CD1c-positive myeloid dendritic cell (primary cell): Measurements from ENCODE around the gene SLC25A41.

ENCODE experiments used
- DNase-seq: peaks from one replicate; pipeline ENCODE4 v3.0.0-alpha.2; 2016; ENCODE audit errors: extremely low spot score

Gene SLC25A41

DNA sequence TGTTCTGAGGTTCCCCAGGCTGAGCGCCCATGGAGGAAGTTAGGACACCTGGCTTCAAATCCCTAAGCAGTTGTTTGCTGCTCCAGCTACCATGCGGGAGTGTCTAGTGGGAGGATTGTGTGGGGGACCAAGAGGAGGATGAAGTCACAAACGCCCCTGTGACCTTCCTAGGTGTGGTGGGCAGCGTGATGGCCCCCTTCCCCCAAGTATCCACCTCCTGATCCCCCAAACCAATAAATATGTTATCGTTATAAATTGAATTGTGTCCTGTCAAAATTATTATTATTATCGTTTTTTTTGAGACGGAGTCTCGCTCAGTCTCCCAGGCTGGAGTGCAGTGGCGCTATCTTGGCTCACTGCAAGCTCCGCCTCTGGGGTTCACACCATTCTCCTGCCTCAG lies at the start of gene SLC25A41:
Gene SLC25A41 (minus strand): TSS at position 101 of the 400 bp plus-strand sequence. CDS start 70 bp downstream, at position 31.
- DNase-seq = no peak

- no peak for DNase-seq
Observed at GRCh38 chr19:6483235-6483634, 49.7 kb upstream of the SLC25A41 start.

GRCh38 chr19:6482343-6482686 lies 48.8 kb upstream of the SLC25A41 start:
- DNase-seq = no peak

- DNase-seq = peak; percentile 57
Observed at GRCh38 chr19:6481541-6482342, 48.2 kb upstream of the SLC25A41 start, which contains the start of gene DENND1C. Gene DENND1C, minus strand, starts transcription at chr19:6481787. Its CDS starts 92 bp downstream, at chr19:6481695.

GRCh38 chr19:6480848-6481415 lies 47.4 kb upstream of the SLC25A41 start:
- DNase-seq = no peak

DNA sequence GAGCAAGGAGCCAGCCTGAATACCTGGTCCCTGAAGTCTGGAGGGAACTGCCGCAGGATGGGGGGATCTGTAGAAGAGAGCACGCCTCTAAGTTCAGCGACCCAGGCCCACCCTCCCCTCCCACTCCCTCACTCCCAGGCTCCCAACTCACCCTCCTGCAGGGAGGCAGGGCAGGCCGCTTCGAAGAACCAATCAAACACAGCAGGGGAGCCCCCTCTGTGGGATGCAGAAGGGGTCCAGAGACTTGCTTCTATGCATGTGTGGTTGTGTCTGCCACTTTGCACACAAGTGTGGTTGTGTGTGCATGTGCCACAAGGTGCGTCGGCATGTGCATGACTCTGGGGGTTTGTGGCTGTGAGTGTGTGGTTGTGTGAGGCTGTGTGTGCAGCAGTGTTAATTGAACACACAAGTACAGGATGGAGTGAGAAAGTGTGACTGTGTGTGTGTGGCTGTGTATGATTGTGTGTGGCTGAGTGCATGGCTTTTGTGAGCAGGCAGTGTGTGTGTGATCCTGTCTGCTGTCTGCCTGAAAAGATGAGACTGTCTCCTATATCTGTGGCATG lies 46.4 kb upstream of the SLC25A41 start:
- DNase-seq = no peak

DNA sequence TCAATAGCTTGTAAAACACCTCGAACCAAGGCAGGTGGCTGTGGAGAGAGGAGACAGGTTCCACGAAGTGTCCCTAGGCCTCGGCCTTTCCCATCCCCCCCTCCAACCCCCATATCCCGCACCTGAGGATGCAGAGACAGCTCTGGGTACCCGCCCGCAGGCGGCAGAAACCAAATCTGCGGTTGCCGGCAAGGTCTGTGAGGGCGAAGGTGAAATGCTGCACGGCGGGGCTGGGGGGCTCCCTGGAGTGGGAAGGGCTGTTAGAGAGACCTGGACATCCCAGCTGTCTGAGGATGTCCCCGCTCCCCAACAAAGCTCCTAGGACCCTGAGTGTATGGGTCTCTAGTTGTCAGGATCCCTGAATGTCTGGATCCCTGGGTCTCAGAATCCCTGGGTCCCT lies 45.3 kb upstream of the SLC25A41 start:
- DNase-seq = no peak

GRCh38 chr19:6476896-6477431 lies 43.4 kb upstream of the SLC25A41 start:
- no peak for DNase-seq

DNA sequence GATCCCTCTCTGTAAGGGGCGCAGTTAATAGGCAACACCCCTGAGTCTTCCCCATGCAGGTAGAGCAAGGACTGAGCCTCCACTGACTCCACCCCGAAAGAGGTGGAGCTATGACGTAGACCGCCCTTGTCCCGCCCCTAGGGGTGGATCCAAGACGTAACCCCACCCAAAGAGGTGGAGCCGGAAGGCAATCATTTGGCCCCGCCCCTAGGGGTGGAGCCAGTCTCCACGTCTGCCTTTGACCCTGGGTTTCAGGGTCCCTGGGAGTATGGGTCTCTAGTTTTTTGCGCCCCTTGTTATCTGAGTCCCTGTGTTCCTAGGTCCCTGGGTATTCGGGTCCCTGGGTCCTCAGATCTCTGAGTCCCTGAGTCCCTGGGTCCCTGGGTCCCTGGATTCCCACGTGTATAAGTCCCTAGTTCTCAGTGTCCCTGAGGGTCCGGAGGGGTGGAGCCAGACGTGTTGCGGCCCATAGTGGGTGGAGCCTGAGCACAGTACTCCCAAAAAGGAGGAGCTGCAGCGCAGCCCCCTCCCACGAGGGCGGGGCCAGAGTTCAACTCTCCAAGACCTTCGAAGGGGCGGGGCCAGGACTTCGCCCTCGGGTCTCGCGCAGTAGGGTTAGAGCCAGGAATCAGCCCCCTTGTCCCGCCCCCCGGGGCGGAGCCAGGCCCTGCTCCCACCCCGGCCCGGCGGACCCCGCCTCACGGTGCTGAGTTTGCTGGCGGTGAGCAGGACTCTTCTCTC lies 42.8 kb upstream of the SLC25A41 start:
- DNase-seq = peak; percentile 52

GRCh38 chr19:6475321-6476108 lies 42.0 kb upstream of the SLC25A41 start:
- DNase-seq = no peak

GRCh38 chr19:6473647-6474046 lies 40.1 kb upstream of the SLC25A41 start:
- DNase-seq = no peak

DNA sequence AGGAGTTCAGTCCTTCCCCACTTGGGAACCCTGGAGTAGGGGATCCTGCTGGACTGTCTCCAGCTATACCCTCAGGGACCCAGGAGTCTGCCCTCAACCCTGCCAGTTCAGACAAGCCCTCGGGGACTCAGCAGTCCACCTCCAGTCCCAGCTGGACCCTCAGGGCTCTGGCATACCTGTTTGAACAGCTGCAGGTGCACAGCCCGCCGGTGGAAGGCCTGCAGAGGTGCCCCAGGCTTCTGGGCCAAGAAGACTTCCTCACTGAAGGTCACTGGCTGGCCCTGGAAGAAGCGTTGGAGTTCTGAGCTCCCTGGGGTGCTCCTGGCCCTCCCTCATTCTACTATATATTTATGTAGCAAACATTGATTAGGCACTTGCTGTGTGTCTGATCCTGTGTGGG lies 39.1 kb upstream of the SLC25A41 start:
- DNase-seq = no peak

DNA sequence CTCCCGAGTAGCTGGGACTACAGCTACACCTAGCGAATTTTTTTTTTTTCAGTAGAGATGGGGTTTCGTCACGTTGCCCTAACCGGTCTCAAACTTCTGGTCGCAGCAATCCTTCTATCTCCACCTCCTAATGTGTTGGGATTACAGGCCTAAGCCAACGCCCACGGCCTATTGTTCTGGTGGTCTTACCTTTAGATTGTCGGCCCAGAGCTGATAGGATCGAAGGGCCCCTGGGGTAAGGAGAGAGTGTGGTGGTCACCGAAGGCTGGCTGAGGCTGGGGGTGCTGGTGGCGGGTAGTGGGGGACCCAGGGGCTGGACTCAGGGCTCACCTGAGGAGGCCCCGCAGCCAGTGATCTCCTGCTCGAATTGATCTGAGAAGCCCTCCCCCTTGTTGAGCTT lies 37.5 kb upstream of the SLC25A41 start:
- no peak for DNase-seq

DNA sequence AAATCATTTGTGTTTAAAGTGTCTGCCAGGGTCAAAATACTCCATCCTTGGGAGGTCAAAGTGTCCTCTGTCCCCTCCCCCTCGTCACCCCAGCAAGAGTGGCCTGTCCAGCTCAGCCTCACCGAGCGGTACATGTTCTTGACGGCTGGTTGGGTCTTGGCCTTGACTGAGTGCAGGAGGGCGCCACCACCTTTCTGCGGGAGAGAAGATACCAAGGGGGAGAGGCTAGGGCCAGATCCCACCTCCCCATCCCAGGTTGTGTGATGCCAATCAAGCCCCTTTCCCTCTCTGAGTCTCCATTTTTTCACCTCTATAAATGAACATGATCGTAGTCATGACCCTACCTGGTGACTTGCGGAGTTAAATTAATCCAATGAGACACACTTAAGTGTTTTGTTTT lies 36.6 kb upstream of the SLC25A41 start:
- DNase-seq = no peak

DNA sequence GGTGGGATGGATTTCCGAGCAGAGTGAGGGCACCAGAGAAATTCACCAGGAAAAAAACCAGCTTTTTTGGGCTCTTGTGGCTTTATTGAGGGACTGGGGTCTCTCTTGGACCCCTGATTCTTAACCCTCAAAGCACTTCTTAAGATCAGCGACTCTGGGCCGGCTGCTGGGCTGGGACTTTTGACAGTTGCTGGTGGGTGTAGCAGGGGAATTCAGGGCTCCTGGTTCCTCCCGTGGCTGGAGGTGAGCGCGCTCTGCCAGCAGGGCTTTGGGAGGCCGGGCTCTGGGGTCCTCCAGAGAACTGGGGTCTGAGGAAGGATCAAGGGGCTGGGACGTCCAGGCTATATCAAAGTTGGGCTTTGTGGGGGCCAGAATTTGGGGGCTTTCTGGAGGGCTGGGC lies 33.8 kb upstream of the SLC25A41 start:
- no peak for DNase-seq

GRCh38 chr19:6466526-6467248 lies 33.1 kb upstream of the SLC25A41 start:
- no peak for DNase-seq

- DNase-seq = no peak
Observed at GRCh38 chr19:6465663-6466062, 32.1 kb upstream of the SLC25A41 start.

DNA sequence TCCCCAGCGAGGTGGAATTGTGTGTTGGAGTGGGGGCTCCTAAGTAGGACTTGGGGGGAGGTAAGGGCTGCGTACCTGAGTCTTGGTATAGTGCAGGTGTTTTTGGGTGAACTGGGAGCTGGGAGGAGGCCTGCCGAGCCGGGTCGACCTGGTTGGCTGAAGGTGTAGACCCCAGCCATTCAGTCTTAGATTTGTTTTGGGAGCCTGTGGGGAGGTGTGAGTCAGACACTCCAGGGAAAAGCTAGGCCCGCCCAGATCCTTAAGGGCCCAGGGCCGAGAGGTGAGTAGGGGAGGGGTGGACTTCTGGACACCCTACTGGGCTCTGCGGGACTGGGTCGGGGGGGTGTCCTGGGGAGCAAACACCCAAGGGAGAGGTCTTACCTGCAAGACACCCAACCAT lies 31.4 kb upstream of the SLC25A41 start:
- DNase-seq = no peak

DNA sequence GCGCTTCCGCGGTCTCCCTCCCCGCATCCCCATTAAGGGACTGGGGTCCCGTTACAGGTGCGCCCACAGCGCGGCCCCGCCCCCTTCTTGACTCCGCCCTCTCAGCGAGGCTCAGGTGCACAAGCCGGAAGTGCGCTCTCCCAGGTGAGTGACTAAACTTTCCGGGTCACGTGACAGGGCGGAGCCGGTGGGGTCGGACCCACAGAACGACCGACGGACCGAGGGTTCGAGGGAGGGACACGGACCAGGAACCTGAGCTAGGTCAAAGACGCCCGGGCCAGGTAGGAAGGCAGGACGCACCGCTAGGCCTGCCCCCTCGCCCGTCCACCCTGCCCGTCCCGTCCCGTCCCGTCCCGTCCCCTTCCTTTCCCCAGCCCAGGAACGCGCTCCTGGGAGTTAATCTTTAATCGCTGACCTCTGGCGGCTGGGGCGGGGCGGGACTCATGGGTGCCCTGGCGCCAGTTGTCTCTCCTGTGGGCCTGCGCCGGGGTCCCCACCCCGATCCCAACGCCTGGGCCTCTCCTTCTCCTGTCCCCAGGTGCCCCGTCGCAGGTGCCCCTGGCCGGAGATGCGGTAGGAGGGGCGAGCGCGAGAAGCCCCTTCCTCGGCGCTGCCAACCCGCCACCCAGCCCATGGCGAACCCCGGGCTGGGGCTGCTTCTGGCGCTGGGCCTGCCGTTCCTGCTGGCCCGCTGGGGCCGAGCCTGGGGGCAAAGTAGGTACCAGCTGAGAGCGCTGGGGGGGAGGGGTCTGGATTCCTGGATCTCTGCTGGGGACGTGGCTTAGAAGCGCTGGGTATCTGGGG lies 30.7 kb upstream of the SLC25A41 start, which contains the start of gene CRB3:
Gene CRB3 (plus strand): TSS at position 202 of the 804 bp plus-strand sequence. CDS start 431 bp downstream, at position 633.
- no peak for DNase-seq
